GM12873 (cell line): ENCODE results near the gene DACH1.

ENCODE experiments used
- CTCF ChIP-seq: IDR thresholded peaks from 2 replicates; pipeline ENCODE4 v1.5.1; 2012; ENCODE audit warnings: low read depth, mild to moderate bottlenecking, moderate library complexity, low read length, control low read depth; ENCODE audit not compliant: insufficient read depth; ENCODE audit errors: missing control alignments

The DACH1 gene

GRCh38 chr13:71603255-71603654, 263.7 kb downstream of the DACH1 start:
- no peak for TF ChIP-seq CTCF

- no peak for TF ChIP-seq CTCF
Measured at GRCh38 chr13:71602344-71602743, 264.7 kb downstream of the DACH1 start.

GRCh38 chr13:71597150-71597549, 269.9 kb downstream of the DACH1 start:
- TF ChIP-seq CTCF = no peak

GRCh38 chr13:71596116-71596515, 270.9 kb downstream of the DACH1 start:
- no peak for TF ChIP-seq CTCF

GRCh38 chr13:71593566-71593965, 273.4 kb downstream of the DACH1 start:
- no peak for TF ChIP-seq CTCF

GRCh38 chr13:71591374-71591773, 275.6 kb downstream of the DACH1 start:
- no peak for TF ChIP-seq CTCF

GRCh38 chr13:71590654-71591148, 276.3 kb downstream of the DACH1 start:
- TF ChIP-seq CTCF = no peak
